Transverse colon (tissue), 4 donors: ENCODE measurements around the gene KIF21A. TPM values are rescaled to one million over a fixed set of nuclear protein-coding genes. Genes with fewer than 3 reads are reported as not detected.
A peak's percentile ranks its signal among the peaks of the same experiment; 100 is the strongest.

Experiments
- DNase-seq: peaks from one replicate; pipeline ENCODE4 v3.0.0-alpha.2; 2019
- H3K27ac ChIP-seq, 4 donors: fragments of 200-600 bp; sonication (generic); 2 replicates each; pipeline ENCODE4 v1.5.1; 2016 to 2018; ENCODE audit warnings: inconsistent platforms in 4 of 4
- H3K27me3 ChIP-seq: fragments of 200-600 bp; sonication (generic); 2 replicates; pipeline ENCODE4 v1.5.1; 2017; ENCODE audit warnings: inconsistent platforms
- H3K36me3 ChIP-seq, 4 donors: fragments of 200-600 bp; sonication (generic); 2 replicates each; pipeline ENCODE4 v1.5.1; 2017 to 2019; ENCODE audit warnings: inconsistent platforms in 4 of 4
- H3K4me1 ChIP-seq, 4 donors: fragments of 200-600 bp; sonication (generic); 2 replicates each; pipeline ENCODE4 v1.5.1; 2017 to 2020; ENCODE audit warnings: inconsistent platforms in 4 of 4
- H3K4me3 ChIP-seq, 4 donors: fragments of 200-600 bp; sonication (generic); 1 replicate in 1 of 4; 2 replicates in 3 of 4; pipeline versions ENCODE4 v1.5.1 to v1.6.1; 2017 to 2019; ENCODE audit warnings: inconsistent platforms in 4 of 4
- H3K9me3 ChIP-seq, 2 donors: fragments of 200-600 bp; sonication (generic); 2 replicates each; pipeline ENCODE4 v1.5.1; 2017 to 2019; ENCODE audit warnings: inconsistent platforms in 2 of 2
- CTCF ChIP-seq, 5 experiments: fragments of 200-600 bp in 3 of 5; fragments of 450-650 bp in 2 of 5; sonication (generic) in 3 of 5; IDR thresholded peaks; 1 replicate in 2 of 5; 2 replicates in 3 of 5; pipeline ENCODE4 v1.5.1; 2016 to 2017; ENCODE audit warnings: antibody characterized with exemption in 5 of 5, inconsistent platforms in 3 of 5, mild to moderate bottlenecking in 2 of 5, moderate library complexity in 1 of 5
- EP300 ChIP-seq: sonication (generic); formaldehyde crosslinking; IDR thresholded peaks from one replicate; pipeline ENCODE4 v1.6.1; 2017; ENCODE audit warnings: antibody characterized with exemption, low read depth
- POLR2A ChIP-seq: fragments of 450-650 bp; IDR thresholded peaks from one replicate; pipeline ENCODE4 v1.6.1; 2016; ENCODE audit warnings: antibody characterized with exemption, mild to moderate bottlenecking, moderate library complexity
- POLR2AphosphoS5 ChIP-seq, 3 donors: sonication (generic); formaldehyde crosslinking; IDR thresholded peaks; one replicate each; pipeline ENCODE4 v1.6.1; 2016; ENCODE audit warnings: antibody characterized with exemption in 3 of 3
- WGBS, 2 donors: methylation state at CpG; one replicate each; pipeline ENCODE4 v1.1.5; 2018; ENCODE audit warnings: low coverage in 1 of 2; 5-methylcytosine and 5-hydroxymethylcytosine counted together
- in situ Hi-C, 4 donors: fragments of 200-750 bp; cut with MboI; loops; one replicate each; pipeline versions ENCODE4 v1.15.0 to v1.15.1; 2017; ENCODE audit warnings: low sequenced_read_pairs in 3 of 4, low pct_ligation_motif_present in 1 of 4, low pct_unique_long_range_greater_than_20kb in 1 of 4
- intact Hi-C: fragments of 100-400 bp; cut with DNase I; formaldehyde crosslinking; loops from one replicate; pipeline ENCODE4 v1.15.1; 2023; ENCODE audit warnings: low total_unique reads
- total RNA-seq, 4 donors: library from RNA; depleted of rRNA; stranded (reverse); fragments of >200 nt; gene quantifications; one replicate each; pipeline ENCODE4 v1.1.0, GENCODE V29; 2016

KIF21A gene
- total RNA-seq, 4 donors from 2014 or later: 23.6 to 40.6 (median 31.9) TPM

DNA sequence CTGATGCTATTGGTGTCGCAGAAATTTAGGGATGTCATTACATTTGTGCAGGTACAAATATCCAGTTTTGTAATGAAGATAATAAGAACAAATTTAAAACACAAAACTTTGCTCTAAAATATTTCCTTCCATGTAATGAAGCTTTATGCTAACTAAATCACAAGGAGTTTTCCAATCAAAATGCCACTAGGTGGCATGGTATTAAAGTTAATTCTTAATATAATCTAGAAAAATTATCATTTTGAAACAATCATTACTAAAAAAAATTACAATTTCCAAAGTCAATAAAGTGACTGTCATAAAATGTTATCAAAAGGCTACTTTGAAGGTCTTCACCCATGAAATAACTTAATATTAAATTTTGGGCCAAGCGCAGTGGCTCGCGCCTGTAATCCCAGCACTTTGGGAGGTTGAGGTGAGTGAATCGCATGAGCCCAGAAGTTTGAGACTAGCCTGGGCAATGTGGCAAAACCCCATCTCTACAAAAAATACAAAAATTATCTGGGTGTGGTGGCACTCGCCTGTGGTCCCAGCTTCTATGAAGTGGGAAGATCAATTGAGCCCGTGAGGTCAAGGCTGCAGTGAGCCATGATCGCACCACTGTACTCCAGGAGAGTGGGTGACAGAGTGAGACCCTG is 77.4 kb downstream of the KIF21A start:
- intact Hi-C loops (no loop called here), in situ Hi-C loops (no loop called here)
- H3K9me3 ChIP-seq: no peaks in the 10 kb centered on the region
- no peaks in the 10 kb centered on the region for H3K4me1 ChIP-seq
- DNase-seq: no peak
- no peak overlapping the region for H3K4me3 ChIP-seq
- WGBS, 2 donors: 92 to 96% methylated on average over 4 to 8 of the region's 8 CpGs
- TF ChIP-seq POLR2A (no peak), CTCF (IDR thresholded peaks at IDR 0.05) (peak in 3 of 5 experiments; percentile 4 to 17 (median 16))
- no peak overlapping the region for H3K27ac ChIP-seq
- H3K36me3 ChIP-seq: peaks cover 0 to 5% (median 0%) of the 10 kb centered on the region in 4 donors
- H3K27me3 ChIP-seq: no peaks in the 10 kb centered on the region

DNA sequence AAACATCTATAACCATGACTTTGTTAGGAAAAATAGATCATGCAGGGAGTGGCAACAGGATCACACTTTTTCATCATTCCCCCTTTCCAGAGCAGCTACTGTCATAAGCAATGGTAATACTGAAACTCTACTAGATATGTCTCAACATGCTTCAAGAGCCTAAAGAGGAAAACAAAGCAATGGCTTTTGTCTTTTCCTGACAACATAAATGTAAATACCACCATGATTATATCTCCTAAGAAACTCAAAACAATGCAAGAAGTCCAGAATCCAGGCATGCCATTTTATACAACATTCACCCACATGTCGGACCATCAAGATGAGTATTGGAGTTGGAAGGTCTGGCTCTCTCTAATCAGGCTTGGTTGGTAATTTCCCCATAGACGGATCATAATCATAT is 78.7 kb downstream of the KIF21A start:
- H3K27ac ChIP-seq: no peak overlapping the region
- H3K27me3 ChIP-seq: no peaks in the 10 kb centered on the region
- DNase-seq: no peak
- TF ChIP-seq POLR2A (no peak), CTCF (IDR thresholded peaks at IDR 0.05) (no peak), EP300 (no peak), POLR2AphosphoS5 (IDR thresholded peaks at IDR 0.05) (no peak)
- in situ Hi-C loops (no loop called here), intact Hi-C loops (no loop called here)
- H3K4me3 ChIP-seq: no peak overlapping the region
- peaks cover 0 to 5% (median 0%) of the 10 kb centered on the region in 4 donors for H3K36me3 ChIP-seq
- no peaks in the 10 kb centered on the region for H3K4me1 ChIP-seq
- no peaks in the 10 kb centered on the region for H3K9me3 ChIP-seq
- 98 to 100% methylated on average over 2 of the region's 2 CpGs for WGBS, 2 donors

DNA sequence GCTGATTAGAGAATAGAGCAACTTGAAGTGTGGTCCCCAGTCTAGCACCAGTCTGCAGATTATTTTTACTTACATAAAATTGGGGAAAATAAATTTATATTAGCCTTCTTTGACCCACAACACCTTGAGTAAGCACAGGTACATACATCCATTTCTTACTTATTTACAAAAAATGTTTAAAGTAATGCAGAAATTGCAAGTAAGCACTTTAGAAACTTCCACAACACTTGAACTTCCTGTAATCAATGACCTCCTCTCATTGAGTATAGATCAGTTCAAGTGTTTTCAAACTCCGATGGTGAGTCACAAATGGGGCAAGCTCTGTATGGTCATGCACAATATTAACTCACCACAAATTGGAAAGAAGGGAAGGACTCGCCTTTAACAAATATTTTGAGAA is 83.3 kb downstream of the KIF21A start:
- no peak for DNase-seq
- Histone ChIP-seq H3K9me3 (no peaks in the 10 kb centered on the region), H3K27ac (no peak overlapping the region), H3K27me3 (no peaks in the 10 kb centered on the region), H3K4me1 (no peaks in the 10 kb centered on the region), H3K4me3 (no peak overlapping the region), H3K36me3 (peaks cover 0 to 5% (median 0%) of the 10 kb centered on the region in 4 donors)
- 85 to 90% methylated on average over 2 of the region's 2 CpGs for WGBS, 2 donors
- intact Hi-C loops (no loop called here), in situ Hi-C loops (no loop called here)
- no peak for TF ChIP-seq POLR2A
- TF ChIP-seq EP300: no peak
- TF ChIP-seq POLR2AphosphoS5 (IDR thresholded peaks at IDR 0.05): no peak
- TF ChIP-seq CTCF (IDR thresholded peaks at IDR 0.05): no peak

DNA sequence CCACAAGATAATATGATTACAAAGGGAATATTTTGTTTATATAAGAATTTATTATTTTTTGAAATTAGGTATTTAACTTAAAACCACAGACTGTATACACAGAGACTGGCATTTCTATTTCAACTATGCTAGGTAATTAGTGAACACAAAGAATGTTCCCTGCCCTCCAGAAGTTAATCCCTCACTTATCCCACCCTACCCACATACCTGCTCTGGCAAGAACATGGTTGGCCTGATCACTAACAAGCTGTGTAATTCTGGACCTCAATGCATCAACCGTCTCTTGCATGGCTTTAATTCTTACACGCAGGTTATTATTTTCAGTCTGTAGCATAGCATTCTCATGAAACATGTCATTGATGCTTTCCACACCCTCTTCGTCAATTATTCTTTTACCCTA is 85.9 kb downstream of the KIF21A start:
- DNase-seq: no peak
- Histone ChIP-seq H3K36me3 (no peaks in the 10 kb centered on the region), H3K9me3 (no peaks in the 10 kb centered on the region), H3K27ac (no peak overlapping the region), H3K27me3 (no peaks in the 10 kb centered on the region), H3K4me1 (no peaks in the 10 kb centered on the region), H3K4me3 (no peak overlapping the region)
- TF ChIP-seq CTCF (IDR thresholded peaks at IDR 0.05) (no peak), POLR2AphosphoS5 (IDR thresholded peaks at IDR 0.05) (no peak), EP300 (no peak), POLR2A (no peak)
- intact Hi-C loops: no loop called here
- WGBS, 2 donors: 93 to 96% methylated on average over 3 of the region's 3 CpGs
- in situ Hi-C loops: no loop called here
